Measurements from ENCODE around the gene KRT84.

- no peak for TF ChIP-seq POLR2AphosphoS5 (IDR thresholded peaks at IDR 0.05; ENCODE audit: low read depth, low read length)
- no peak for TF ChIP-seq POLR2A (IDR thresholded peaks at IDR 0.05; ENCODE audit: low read depth, low read length)
Measured at GRCh38 chr12:52418576-52419110, 33.2 kb upstream of the KRT84 start.
